Measurements from ENCODE around the gene FLAD1.

FLAD1 gene

DNA sequence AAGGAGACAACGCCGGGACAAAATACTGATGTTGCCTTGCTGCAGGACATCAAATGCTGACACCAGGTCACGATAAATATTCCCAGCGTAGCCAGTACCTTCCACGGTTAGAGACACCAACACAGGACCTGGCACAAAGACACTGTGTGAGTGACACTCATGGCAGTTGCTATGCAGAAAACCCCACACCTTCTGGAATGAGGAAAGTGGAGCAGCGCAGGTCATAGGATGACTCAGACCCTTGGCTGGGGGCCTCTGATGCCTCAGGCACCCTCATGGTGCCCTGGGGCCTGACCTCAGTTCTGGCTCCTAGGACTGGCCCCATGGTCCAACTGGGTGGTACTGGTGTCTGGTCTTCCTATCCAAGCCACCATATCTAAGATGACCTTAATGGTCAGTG, 43.4 kb downstream of the FLAD1 start:
- DNase-seq (ENCODE audit: low read depth), result no peak
- no peak overlapping the region for H3K4me3 ChIP-seq (ENCODE audit: low read depth, low read length)

GRCh38 chr1:155029513-155030242, 46.5 kb downstream of the FLAD1 start:
- no peak overlapping the region for H3K4me3 ChIP-seq (ENCODE audit: low read depth, low read length)
- no peak for DNase-seq (ENCODE audit: low read depth)

- no peak for DNase-seq (ENCODE audit: low read depth)
- H3K4me3 ChIP-seq (ENCODE audit: low read depth, low read length), result no peak overlapping the region
Measured at GRCh38 chr1:155030243-155030795, 47.2 kb downstream of the FLAD1 start.

GRCh38 chr1:155030899-155031298, 47.8 kb downstream of the FLAD1 start:
- no peak for DNase-seq (ENCODE audit: low read depth)
- H3K4me3 ChIP-seq (ENCODE audit: low read depth, low read length), result no peak overlapping the region

DNA sequence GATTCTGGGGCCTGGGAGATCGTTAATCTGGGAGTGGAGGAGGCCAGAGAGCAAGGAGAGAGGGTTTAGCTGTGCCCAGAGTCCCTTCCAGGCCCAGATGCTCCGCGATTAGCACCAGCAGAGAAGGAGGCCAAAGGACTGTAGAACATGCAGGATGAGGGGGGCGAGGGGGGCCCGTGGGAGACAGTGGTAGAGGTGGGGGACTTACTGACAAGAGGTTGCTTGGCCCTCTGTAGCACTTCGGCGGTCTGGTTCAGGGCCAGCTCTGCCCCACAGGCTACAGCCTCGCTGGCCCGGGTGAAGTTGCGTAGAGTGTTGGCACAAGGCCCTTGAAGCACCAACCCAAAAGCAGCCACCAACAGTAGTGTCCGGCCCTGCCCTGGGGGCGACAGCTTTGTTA, 49.7 kb downstream of the FLAD1 start:
- H3K4me3 ChIP-seq (ENCODE audit: low read depth, low read length), result no peak overlapping the region

DNA sequence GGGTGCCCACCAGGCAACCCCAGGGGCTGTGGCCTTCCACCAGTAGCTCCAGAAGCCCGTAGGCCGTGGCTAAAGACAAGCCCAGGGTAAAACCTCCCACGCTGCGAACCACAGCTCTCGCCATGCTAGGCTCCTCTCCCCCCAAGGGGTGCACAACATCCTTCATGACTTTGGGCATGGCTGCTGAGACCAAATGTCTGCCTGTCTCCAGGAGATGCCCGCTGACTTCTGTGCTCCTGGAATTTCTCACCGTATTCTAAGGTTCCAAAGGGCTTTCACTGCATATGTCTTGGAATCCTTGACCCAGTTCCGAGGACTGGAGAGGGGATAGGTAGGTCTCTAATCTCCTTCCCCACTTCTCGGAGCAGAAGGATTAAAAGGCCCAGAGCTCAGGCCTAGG, 50.4 kb downstream of the FLAD1 start, which contains the start of the genes DCST1 and DCST2:
TSS of gene DCST1 (plus strand) at position 301 of the 400 bp plus-strand sequence. CDS start 213 bp downstream, outside the sequence.
TSS of gene DCST2 (minus strand) at position 258 of the 400 bp plus-strand sequence. CDS start at position 178, 80 bp downstream.
- H3K4me3 ChIP-seq (ENCODE audit: low read depth, low read length), result no peak within 1 kb of the TSS
- no peak for DNase-seq (ENCODE audit: low read depth)

More for the DNA sequence above, 49.7 kb downstream of the FLAD1 start:
- no peak for DNase-seq (ENCODE audit: low read depth)

- DNase-seq (ENCODE audit: low read depth), result no peak
- H3K4me3 ChIP-seq (ENCODE audit: low read depth, low read length), result no peak overlapping the region
Measured at GRCh38 chr1:155034318-155035208, 51.4 kb downstream of the FLAD1 start.

DNA sequence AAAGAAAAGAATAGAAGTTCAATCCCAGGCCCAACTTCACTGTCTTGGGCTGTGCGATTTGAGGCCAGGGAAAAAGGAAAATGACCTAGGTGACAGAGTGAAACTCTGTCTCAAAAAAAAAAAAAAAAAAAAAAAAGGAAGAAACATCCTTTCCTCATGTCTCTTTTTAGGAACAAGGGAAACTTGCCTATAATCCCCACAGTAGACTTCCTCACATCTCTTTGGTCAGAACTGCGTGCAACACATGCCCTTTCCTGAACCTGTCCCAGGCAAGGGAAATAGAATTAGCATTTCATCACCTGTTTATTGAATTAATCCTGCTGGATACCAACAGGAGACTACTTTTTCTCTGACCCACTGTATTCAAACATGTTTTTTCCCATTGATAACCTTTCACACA, 52.8 kb downstream of the FLAD1 start:
- no peak for DNase-seq (ENCODE audit: low read depth)
- no peak overlapping the region for H3K4me3 ChIP-seq (ENCODE audit: low read depth, low read length)

DNA sequence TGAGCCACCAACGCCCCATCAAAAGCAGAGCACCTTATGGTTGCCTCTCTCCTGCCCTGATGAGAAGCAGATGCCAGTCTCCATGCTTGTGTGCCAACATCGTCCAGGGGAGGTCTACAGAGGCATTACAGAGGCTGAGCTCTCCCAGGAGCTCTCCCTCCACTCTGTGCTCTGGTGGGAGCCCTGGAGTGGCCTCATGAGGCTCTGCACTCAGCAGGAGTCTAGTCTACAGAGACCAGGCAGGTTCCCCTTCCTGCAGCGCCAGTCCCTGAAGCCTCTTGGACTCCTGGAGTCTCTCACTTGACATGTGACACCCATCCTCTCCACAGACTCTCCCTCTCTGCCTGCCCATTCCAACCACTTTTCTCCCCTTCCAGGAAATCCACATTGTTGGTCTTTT, 53.9 kb downstream of the FLAD1 start:
- DNase-seq (ENCODE audit: low read depth), result no peak
- H3K4me3 ChIP-seq (ENCODE audit: low read depth, low read length), result no peak overlapping the region

DNA sequence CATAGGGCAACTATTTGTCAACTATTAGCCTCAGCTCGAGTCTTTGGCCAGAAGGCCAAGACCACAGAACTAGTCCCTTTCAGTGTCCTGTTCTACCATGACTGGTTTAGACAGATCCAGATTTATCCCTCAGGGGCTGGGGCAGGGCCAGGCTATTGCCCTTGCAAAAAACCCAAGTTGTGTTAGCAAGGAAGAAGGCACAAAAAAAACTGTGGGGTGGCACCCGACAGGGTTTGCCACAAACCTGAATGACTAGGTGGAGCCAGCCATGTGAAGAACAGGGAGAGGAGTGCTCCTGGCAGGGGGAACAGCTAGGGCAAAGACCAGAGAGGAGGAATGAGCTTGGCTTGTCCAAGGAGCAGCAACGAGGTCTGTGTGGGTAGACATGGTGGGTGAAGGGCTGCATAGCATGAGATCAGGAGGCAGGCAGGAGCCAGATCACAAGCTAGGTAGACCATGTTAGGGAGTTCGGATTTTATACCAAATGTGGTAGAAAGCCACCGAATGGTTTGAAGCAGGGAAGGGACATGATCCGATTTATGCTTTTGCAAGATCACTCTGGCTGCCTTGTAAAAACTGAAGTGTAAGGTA, 54.8 kb downstream of the FLAD1 start:
- no peak overlapping the region for H3K4me3 ChIP-seq (ENCODE audit: low read depth, low read length)
- no peak for DNase-seq (ENCODE audit: low read depth)

- no peak overlapping the region for H3K4me3 ChIP-seq (ENCODE audit: low read depth, low read length)
- no peak for DNase-seq (ENCODE audit: low read depth)
Measured at GRCh38 chr1:155038602-155039307, 55.6 kb downstream of the FLAD1 start.

DNA sequence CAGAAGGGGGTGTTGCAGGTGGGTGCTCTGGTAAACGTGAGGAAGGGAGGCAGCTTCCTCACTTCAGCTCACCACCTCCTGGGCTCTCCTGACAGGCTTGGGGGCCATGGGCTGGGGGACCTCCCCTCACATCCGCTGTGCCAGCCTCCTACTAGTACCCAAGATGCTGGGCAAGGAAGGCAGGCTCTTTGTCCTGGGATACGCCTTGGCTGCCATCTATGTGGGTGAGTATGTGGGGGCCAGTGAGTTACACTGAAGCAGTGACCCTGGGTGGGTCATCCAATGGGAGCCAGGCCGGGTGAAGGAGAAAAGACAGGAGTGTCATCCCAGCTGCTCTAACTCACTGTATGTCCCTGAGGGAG, 56.1 kb downstream of the FLAD1 start:
- DNase-seq (ENCODE audit: low read depth), result no peak
- no peak overlapping the region for H3K4me3 ChIP-seq (ENCODE audit: low read depth, low read length)

GRCh38 chr1:155040358-155041093, 57.4 kb downstream of the FLAD1 start:
- H3K4me3 ChIP-seq (ENCODE audit: low read depth, low read length), result no peak overlapping the region
- DNase-seq (ENCODE audit: low read depth), result no peak
